Activated CD8-positive, alpha-beta memory T cell treated with anti-CD3 and anti-CD28 coated beads, Interleukin-2, amount 50 U/mL, for 1 hour (primary cell): ENCODE data around the gene FLT4.

Source experiments
- DNase-seq: peaks from one replicate; pipeline ENCODE4 v3.0.0-alpha.2; 2020; ENCODE audit errors: extremely low read depth

FLT4 gene

DNA sequence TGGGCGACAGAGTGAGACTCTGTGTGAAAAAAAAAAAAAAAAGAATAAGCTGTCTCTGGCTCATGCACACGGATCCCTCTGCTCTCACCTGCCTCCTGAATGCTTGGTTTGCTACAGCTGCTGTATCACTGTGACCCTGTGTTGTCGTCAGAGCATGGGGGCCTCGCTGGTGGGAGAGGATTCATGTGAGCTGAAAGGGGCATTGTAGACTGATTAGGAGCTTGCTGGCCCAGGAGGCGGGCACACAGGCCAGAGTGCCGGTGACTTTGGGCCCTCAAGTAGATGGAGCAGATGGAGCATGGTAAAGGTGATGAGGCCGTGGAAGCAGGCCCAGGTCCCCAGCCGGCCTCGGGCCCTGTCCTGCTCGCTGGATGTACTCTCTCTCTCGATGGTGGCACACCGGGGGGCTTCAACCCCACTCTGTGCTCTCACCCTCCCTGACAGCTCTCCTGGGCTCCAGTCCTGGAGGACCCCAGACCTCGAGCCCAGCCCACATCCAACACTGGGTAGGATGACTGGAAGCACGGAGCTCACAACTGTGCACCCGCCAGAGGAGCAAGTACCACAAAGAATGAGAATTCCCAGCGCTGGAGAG lies 7.1 kb downstream of the FLT4 start:
- no peak for DNase-seq

DNA sequence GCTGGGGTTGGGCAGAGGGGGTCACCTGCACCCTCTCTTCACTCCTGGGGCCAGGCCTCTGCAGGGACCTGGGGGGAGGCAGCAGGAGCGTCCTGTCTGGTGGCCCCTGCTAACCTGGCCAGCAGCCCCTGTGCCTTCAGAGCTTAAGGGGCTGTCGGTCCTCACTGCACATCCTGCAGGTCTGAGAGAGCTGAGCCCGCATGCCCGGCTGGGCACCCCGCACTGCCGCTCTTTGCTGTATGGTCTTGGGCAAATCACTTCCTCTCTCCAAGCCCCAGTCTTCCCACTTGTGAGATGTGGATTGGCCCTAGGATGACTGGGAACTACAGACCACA lies 7.9 kb downstream of the FLT4 start:
- DNase-seq, result no peak

DNA sequence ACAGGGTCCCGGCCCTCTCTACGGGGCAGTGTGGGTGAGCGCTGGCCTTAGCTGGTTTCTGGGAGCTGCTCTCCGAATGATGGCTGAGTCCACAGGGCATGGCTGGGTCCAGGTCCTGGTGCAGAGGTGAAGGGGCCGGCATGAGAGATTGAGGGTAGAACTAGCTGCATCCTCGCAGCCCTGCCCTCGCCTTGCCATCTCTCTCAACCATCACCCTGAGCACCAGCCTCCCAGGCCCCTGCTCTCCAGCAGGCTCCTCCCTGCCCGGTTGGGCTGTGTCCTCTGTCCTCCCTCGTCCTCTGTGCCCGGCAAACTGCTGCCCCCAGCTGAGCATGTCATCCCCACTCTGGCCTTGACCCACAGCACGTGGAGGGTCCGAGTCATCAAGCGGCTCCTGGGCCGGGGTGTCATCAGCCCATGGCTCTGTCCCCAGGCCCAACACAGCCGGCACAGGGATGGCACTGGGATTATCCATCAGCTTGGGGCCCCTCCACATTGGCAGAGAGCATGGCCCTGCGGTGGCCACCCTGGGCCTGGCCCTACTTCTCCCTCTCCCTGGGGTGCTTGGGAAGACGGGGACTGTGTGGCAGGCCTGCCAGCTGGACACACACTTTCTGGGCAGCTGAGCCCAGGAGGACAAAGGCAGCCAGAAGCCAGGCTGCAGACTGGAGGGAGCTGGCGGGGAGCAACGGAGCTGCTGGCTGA lies 8.4 kb downstream of the FLT4 start:
- no peak for DNase-seq

DNA sequence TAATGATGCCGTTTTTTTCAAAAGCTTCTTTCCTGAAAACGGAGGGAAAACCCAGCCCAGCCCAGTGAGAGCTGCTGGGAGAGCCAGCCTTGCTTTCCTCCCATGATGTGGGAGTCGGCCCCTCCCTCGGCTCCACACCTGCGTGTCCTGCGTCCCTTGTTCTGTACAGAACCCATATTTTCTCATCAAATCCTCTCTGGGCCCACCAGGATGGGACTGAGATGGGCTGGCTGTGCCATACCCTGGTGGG lies 8.9 kb downstream of the FLT4 start:
- no peak for DNase-seq

DNA sequence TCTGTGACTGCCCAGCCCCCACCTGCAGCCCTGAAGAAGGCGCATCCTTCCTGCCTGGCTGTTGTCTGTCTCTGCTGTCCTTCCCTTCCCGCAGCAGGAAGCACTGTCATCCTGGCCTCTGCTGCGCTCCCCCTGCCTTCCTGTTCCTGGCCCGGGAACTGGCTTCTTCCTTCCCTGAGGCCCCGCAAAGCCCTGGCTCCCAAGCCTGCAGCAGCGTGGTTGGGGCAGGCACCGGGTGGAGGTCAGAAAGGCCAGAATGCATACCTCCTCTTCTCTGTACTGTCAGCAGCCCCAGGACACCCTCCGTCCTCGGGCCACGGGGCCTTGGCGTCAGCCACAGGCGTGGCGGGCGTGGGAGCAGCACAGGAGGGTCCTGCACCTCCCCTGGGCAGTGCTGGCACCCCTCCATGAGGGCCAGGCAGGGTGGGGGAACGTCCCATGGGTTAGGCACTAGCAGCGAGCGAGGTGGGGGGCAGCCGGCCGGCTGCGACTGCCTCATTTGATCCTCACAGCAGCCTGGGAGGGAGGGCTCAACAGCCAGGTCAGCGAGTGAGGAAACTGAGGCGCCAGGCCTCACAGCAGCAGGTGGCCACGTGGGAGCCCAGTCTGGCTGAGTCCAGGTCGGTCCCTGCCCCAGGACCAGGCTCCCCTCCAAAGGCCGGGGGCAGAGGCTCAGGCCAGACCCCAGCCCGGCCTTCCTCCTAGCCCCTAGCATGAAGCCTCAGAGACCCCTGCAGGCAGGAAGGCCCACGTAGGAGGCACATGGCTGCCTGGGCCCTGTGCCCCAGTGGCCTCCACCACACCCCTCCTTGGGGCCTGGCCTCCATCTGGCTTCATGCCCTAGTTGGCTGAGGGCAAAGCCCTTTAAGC lies 9.4 kb downstream of the FLT4 start:
- DNase-seq, result no peak

DNA sequence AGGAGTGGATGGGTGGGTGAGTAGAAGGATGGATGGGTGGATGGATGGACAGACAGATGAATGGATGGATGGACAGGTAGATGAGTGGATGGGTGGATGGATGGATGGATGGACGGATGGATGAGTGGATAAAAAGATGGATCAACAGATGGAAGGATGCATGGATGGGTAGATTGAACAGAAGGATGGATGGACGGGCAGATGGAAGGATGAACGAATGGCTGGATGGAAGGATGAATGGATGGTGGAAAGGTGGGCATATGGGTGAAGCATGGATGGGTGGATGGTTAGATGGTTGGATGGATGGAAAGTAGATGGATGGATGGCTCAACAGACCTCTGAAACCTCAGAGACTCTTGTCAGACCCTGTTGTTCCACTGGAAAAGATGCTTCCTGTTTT lies 10.1 kb downstream of the FLT4 start:
- no peak for DNase-seq

DNA sequence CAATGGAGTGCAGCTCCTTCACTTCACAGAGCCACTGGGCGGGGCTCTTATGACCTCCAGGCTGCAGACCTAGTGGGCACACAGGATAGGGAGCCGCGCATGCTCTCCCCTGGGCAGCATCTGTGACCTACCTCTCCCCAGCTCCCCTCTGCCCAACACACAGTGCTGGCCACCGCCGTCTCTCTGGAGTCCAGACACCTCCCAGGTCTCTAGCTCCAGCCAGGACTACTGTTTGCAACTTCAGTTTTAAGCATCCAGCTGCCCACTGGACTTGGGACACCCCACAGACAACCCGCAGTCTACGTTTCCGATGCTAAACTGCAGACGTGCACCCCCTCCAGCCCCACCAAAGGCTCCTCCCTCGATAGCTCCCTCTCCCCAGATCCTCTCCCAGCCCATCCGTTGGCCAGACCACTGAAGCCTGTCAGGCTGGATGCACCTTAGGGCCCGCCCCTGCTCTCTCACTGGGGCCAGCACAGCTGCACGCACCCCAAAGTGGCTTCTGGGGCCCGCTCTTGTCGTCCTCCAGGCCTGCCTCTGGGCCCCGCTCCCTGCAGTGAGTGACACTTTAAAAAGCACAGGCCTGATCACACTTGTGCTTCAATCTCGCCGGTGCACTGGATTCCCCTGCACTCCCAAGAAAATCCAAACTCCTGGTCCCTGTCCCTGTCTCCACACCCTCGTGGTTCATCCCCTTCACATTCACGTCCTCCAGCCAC lies 11.3 kb downstream of the FLT4 start:
- DNase-seq, result no peak

DNA sequence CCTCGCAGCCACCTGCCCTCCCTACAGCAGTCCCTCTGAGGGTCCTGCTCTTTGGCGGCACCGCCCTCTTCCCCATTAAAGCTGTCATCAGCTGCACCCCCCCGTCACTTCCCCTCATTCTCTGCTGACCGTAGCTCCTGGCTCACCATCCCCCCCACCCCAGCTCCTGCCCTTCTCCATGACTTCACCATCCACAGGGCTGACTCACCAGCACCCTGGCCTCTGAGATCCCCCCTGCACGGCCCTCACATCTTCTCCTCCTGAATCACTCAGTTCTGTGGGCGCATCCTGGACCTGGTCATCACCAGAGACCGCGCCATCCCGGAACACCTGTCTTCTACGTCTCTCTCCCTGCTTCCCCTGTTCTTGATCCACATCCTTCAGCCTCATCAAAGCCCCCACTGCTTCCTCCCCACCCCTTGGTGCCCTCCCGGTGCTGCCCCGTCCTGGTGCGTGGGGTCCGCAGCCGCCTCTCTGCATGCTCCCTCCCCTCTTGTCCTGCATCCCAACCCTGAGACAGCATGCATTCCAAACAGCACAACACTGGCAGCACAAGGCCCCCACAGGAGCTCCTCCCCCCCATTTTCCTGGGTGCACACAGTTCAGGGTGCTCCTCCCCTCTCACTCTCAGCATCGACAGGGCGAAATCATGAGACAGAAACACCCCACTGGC lies 12.9 kb downstream of the FLT4 start:
- no peak for DNase-seq

DNA sequence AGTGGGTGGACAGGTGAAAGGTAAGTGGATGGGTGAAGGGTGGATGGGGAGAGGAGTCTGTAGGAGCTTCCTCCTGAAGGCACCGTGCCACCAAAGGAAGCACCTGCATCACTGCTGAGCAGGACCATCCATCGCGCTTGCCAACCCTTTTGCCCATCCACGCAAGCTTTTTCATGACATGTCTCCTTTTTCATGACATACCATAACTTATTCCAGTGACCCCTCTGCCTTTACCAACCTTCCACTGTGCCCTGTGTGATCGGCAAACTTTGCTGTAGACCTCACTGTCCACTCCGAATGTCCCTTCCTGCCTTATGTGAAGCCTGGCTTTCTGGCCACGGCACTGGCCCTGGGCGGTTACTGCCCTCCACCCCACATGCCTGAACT lies 13.4 kb downstream of the FLT4 start:
- no peak for DNase-seq

DNA sequence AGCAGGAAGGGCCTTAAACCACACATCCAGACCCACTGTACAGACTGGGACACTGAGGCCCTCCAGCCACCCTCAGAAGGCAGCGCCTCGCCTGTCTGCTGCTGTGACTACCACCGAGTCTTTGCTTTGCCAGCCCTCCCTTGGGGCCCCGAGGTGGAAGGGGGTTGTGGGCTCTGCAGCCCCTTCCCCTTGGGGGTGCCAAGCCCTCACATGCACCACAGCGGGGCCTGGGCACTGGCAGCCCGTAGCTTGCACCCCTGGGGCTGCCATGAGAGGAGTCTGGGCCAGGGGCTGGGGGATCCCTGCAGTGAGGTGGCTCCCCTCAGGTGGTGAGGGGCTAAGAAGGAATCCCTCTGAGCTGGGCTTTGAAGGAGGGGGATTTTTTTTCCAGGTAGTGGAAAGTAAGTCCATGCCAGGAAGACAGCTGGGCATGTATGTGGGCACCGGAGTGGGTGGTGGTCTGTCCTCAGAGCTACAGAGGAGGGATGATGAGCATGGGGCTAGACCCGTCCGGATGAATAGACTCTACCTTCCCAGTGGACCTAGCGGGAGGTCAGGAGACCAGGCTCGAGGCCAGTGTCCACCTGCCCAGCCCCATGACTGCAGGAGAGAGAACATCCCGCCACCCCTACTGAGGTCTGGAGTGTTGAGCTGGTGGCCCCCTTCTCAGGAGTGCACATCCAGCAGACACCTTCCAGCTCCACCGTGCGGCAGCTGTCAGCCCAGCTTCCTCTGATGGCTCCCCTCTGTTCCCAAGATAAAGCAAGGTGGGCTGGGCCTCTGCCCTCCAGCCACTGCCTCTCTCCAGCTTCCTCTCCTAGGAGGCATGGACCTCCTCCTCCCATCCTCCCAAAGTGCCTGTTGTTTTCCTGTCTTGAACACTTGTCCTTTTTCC lies 15.9 kb downstream of the FLT4 start:
- DNase-seq, result no peak

DNA sequence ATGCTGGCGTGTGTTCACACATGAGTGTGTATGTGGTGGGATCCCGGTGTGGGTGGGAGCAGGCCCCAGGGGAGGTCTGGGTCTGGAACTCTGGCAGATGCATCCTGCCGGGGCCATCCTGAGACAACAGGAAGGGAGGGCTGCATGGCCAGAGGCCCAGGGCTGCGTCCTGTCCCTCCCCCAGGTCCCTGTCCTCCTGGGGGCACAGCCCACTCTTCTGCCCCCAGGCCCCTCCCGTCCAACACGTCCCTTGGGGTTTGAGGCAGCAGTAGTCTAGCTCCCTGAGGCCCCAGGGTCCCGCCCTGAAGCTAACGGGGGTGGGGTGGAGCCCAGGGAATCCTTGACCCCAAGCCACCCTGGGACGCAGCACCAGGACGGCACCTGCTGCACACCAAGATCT lies 16.6 kb downstream of the FLT4 start:
- no peak for DNase-seq

DNA sequence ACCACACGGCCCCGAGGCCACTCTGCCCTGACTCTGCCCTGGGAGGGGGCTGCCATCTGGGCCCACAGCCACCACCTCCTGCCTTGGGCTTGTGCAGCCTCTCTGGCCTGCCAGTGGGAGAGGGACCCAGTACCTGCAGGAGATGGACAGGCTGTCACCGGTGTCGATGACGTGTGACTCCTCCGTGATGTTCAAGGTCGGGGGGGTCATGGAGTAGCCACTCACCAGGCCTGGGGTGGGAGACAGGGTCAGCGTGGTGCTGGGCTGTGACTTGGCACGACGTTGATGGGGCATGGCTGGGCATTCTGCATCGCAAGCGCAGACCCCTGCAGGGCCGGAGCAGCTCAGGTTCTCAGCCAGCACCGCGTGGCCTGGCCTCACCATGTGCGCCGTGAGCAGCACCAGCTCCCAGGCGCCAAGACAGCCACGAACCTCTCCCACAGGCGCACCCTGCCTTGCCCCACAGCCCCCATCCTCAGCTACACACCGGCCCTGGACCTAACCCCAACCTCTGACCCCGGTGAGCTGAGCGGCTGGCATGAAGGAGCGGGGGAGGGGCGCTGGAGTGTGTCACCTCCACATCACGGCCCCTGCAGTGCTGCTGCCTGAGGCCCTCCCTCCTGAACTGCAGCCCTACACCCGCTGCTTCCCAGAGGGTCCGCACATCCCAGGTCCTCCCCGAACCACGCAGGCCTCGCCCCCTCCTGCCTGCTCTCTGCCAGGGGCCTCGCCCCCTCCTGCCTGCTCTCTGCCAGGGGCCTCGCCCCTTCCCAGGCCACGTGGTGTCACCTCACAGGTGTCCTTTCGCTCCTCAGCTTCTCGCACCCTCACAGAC lies 17.6 kb downstream of the FLT4 start:
- DNase-seq, result no peak

DNA sequence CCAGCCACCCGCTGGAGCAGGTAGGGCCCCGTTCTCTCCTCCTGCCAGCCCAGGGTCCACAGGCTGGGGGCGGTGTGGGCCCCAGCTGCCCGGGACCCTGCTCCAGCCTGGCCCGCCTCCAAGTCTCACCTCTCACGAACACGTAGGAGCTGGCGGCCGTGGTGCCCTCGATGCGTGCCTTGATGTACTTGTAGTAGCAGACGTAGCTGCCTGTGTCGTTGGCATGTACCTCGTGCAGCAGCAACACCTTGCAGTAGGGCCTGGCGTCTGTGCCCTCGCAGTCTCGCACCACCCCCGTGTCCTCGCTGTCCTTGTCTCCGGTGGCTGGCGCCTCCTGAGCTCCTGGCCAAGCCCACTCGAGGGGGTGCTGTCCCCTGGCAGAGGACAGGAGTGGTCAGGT lies 19.0 kb downstream of the FLT4 start:
- no peak for DNase-seq

DNA sequence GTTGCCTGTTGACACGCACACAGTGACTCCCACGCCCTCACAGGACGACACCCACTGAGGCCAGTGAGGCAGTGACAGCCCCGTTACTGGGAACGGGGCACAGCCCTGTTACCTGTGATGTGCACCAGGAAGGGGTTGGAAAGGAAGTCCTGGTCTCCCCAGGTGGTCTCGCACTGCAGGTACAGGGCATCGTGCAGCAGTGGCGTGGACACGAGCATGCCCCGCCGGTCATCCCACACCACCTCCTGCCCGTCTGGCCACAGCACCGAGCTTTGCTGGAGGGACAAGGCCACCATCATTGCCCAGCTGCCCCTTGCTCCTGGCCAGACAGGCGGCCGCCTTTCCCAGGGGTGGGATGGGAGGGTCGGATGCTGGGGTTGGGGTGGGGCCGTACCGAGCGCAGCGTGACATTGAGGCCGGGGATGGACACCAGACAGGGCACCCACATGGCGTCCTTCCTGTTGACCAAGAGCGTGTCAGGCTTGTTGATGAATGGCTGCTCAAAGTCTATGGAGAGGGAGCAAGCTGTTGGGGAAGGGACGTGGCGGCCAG lies 19.5 kb downstream of the FLT4 start:
- no peak for DNase-seq

DNA sequence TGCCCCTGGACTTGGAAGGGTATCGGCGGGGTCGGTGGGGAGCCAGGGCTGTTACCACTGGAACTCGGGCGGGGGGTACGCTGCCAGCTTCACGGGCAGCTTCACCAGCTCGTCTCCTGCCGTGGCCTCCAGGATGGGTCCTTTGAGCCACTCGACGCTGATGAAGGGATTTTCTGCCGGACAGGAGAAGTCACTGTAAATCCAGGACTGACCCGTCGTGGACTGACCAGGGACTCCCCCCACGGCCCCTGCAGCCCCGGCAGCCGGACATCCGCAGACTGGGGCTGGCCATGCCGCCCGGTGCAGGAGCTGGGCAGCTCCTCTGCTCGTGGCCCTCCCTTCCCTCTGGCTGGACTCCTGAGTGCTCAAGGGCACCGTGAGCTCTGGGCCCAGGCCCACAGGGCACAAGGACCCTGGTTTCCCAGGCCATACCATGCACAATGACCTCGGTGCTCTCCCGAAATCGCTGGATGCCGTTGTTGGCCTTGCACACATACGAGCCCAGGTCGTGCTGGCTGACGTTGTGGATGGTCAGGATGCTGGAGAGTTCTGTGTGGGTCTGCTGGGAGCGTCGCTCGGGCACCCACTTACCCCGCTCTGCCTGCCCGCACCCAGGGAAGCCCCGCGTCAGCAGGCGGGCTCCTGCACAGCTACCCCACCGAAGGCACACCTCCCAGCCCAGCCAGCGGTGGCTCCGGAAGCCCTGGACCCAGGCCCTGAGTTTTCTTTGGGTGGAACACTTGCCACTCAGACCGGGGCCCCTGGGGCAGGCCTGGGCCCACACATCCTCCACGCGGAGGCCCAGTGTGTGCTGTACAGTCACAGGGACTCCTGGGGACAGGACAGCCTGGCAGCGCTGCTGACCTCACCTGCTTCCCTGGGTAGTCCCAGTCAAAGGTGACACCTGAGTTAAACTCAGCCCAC lies 20.3 kb downstream of the FLT4 start:
- DNase-seq, result no peak

DNA sequence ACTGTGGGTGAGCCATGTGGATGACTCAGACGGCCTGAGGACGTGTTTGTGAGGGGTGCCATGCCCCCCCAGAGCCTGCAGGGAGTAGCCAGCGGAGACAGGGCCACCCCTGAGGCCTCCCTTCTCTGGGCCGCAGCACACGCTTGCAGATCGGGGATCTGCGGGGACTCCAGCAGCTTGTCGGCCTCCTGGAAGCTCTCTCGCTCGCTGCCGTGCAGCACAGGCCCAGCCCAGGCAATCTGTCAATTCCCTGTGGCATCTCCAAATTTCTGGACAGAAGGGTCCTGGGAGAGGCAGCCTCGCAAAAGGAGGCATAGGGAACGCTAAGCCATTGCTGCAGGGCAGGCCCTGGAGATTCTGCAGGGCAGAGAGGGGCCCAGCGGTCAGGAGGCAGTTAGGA lies 21.2 kb downstream of the FLT4 start:
- DNase-seq, result no peak

DNA sequence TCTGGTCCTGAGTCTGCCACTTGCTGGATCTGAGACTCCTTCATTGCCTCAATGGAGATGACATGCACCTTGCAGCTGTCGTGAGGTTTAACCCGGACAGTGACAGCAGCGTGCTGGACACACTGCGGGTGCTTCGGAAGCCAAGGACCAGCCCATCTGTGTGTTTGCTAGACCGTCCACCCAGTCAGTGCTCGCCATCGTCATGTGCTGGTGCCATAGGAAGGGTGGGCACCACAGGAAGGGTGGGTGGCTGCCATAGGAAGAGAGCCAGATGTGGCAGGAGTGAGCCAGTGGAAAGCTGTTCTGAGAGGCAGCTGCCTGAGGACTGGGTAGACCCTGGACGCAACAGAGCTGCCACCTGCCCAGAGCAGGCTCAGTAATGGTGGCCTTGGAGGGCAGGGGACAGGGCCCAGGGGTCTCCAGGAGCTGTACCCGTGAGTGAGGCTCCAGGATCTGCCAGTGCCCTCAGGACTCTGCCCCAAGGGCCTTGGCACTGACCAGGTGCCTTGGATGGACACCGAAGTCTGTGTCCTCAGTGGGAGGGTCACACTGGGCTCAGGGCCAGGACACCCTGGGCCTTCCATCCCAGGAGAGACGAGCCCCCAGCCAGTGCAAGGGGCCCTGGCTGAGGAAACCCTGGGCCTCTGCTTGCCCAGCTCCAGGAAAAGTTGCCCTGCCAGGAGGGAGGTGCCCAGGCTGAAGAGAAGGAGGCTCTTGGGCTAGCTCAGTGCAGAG lies 21.8 kb downstream of the FLT4 start:
- no peak for DNase-seq
